PC-9 (cell line): ENCODE results near the gene GRK7. TPM values are rescaled to one million over a fixed set of nuclear protein-coding genes. Genes with fewer than 3 reads are reported as not detected.

Experiments used
- BruUV-seq: library from RNA; stranded (reverse); fragments of 400-500 nt; replicated peaks from 2 replicates; lab custom pipeline; 2021; lab: Mats Ljungman, UMichigan
- CTCF ChIA-PET: fragments of 300-600 bp; sonication (Branson Sonifier 250); formaldehyde crosslinking; loops from one replicate; lab custom pipeline; 2022; ENCODE audit warnings: antibody characterized with exemption; lab: Charles Lee
- POLR2A ChIA-PET: fragments of 300-600 bp; sonication (Branson Sonifier 250); formaldehyde crosslinking; loops from one replicate; lab custom pipeline; 2022; ENCODE audit warnings: antibody characterized with exemption; ENCODE audit not compliant: unreplicated experiment; lab: Charles Lee
- DNase-seq, 2 experiments: peaks; one replicate each; pipeline versions ENCODE4 v3.0.0 to v3.0.0-alpha.2; 2015 to 2022; ENCODE audit warnings: mixed read lengths in 1 of 2
- H2AFZ ChIP-seq: fragments of 200-600 bp; sonication (generic); 2 replicates; pipeline ENCODE4 v1.8.1; 2017; ENCODE audit warnings: antibody characterized with exemption
- H3F3A ChIP-seq: fragments of 200-600 bp; sonication (generic); 2 replicates; pipeline ENCODE4 v1.8.1; 2017; ENCODE audit warnings: antibody characterized with exemption, mild to moderate bottlenecking, low read depth; ENCODE audit not compliant: insufficient read depth
- H3K27ac ChIP-seq: fragments of 200-600 bp; sonication (generic); 2 replicates; pipeline ENCODE4 v1.6.1; 2016; ENCODE audit warnings: mixed run types
- H3K27me3 ChIP-seq: fragments of 200-600 bp; sonication (generic); 2 replicates; pipeline ENCODE4 v1.6.1; 2016; ENCODE audit warnings: low read depth, mixed run types; ENCODE audit not compliant: insufficient read depth
- H3K36me3 ChIP-seq: fragments of 200-600 bp; sonication (generic); 2 replicates; pipeline ENCODE4 v1.6.1; 2016; ENCODE audit warnings: low read depth, mixed run types
- H3K4me1 ChIP-seq: fragments of 200-600 bp; sonication (generic); replicated peaks from 2 replicates; pipeline ENCODE4 v1.6.1; 2016; ENCODE audit warnings: mixed run types; ENCODE audit not compliant: insufficient read depth
- H3K4me2 ChIP-seq: fragments of 200-600 bp; sonication (generic); 2 replicates; pipeline ENCODE4 v1.6.1; 2017; ENCODE audit warnings: mixed run types
- H3K4me3 ChIP-seq: fragments of 200-600 bp; sonication (generic); 2 replicates; pipeline ENCODE4 v1.6.1; 2016; ENCODE audit warnings: mixed run types
- H3K79me2 ChIP-seq: fragments of 200-600 bp; sonication (generic); 2 replicates; pipeline ENCODE4 v1.6.1; 2017; ENCODE audit warnings: low read depth, mixed run types
- H3K9me2 ChIP-seq: fragments of 200-600 bp; sonication (generic); 2 replicates; pipeline ENCODE4 v1.8.1; 2017; ENCODE audit warnings: mild to moderate bottlenecking; ENCODE audit not compliant: insufficient read depth
- H3K9me3 ChIP-seq: fragments of 200-600 bp; sonication (generic); 2 replicates; pipeline ENCODE4 v1.8.1; 2016; ENCODE audit warnings: low read depth; ENCODE audit not compliant: insufficient read depth
- H4K20me1 ChIP-seq: fragments of 200-600 bp; sonication (generic); 2 replicates; pipeline ENCODE4 v1.8.1; 2017; ENCODE audit not compliant: insufficient read depth
- CTCF ChIP-seq: fragments of 200-600 bp; sonication (generic); conservative IDR thresholded peaks from 2 replicates; pipeline ENCODE4 v1.6.1; 2017; ENCODE audit warnings: mixed run types, antibody characterized with exemption, mild to moderate bottlenecking, moderate library complexity
- EZH2 ChIP-seq: fragments of 200-600 bp; sonication (generic); IDR thresholded peaks from 2 replicates; pipeline ENCODE4 v1.8.0; 2017; ENCODE audit warnings: antibody characterized with exemption, low read depth
- intact Hi-C: fragments of 100-400 bp; cut with micrococcal nuclease; formaldehyde crosslinking; loops from one replicate; pipeline ENCODE4 v1.10.0; 2022; ENCODE audit not compliant: unreplicated experiment
- total RNA-seq: library from RNA; stranded (reverse); gene quantifications from 2 replicates; pipeline ENCODE4 v1.2.3, GENCODE V29; 2021

Gene GRK7
- total RNA-seq, 1 experiment from 2014 or later: not detected

GRCh38 chr3:141737093-141737492, 26.1 kb upstream of the GRK7 start:
- Histone ChIP-seq H3K9me3 (no peaks in the 10 kb centered on the region), H3K4me1 (peaks cover 16% of the 10 kb centered on the region), H3K4me3 (no peak overlapping the region), H3F3A (peaks cover 10% of the 10 kb centered on the region; the same call in 1 of the 2 replicates), H3K27ac (no peak overlapping the region), H3K9me2 (no peaks in the 10 kb centered on the region), H3K79me2 (peaks cover 39% of the 10 kb centered on the region), H3K4me2 (no peak overlapping the region), H3K36me3 (no peaks in the 10 kb centered on the region), H4K20me1 (peaks cover 6% of the 10 kb centered on the region; the same call in 1 of the 2 replicates), H2AFZ (peak overlapping the region; percentile 31; the same call in 1 of the 2 replicates), H3K27me3 (no peaks in the 10 kb centered on the region)
- DNase-seq: no peak
- CTCF ChIA-PET: no interaction called here
- intact Hi-C loops: loop anchor here (5.0 to 10.0 kb wide), 3 partner anchors 90 to 422 kb away; no protein-coding TSS in a partner anchor
- TF ChIP-seq EZH2 (no peak), CTCF (no peak)
- POLR2A ChIA-PET: no interaction called here
- no TSS peak for BruUV-seq

GRCh38 chr3:141737678-141738021, 25.6 kb upstream of the GRK7 start:
- Histone ChIP-seq H3K27ac (peak overlapping the region; percentile 50; the same call in 1 of the 2 replicates), H3K36me3 (peaks cover 3% of the 10 kb centered on the region; the same call in 1 of the 2 replicates), H3F3A (peaks cover 10% of the 10 kb centered on the region; the same call in 1 of the 2 replicates), H2AFZ (peak overlapping the region; percentile 97), H3K4me1 (peaks cover 16% of the 10 kb centered on the region), H3K9me2 (no peaks in the 10 kb centered on the region), H4K20me1 (peaks cover 10% of the 10 kb centered on the region; the same call in 1 of the 2 replicates), H3K4me3 (peak overlapping the region; percentile 94), H3K4me2 (peak overlapping the region; percentile 94), H3K79me2 (peaks cover 43% of the 10 kb centered on the region), H3K27me3 (no peaks in the 10 kb centered on the region), H3K9me3 (no peaks in the 10 kb centered on the region)
- TSS peak; percentile 81 for BruUV-seq
- CTCF ChIA-PET: no interaction called here
- TF ChIP-seq EZH2 (no peak), CTCF (no peak)
- DNase-seq: no peak
- intact Hi-C loops: loop anchor here (1.0 to 10.0 kb wide), 11 partner anchors 90 to 543 kb away; partner anchors contain the start of gene GK5
- POLR2A ChIA-PET: no interaction called here

GRCh38 chr3:141738022-141738890, 25.0 kb upstream of the GRK7 start, which contains the start of gene RNF7:
Gene RNF7, plus strand, starts transcription at chr3:141738298. Its CDS starts 44 bp downstream, at chr3:141738342.
- CTCF ChIA-PET: interaction anchor here (0.6 to 1.6 kb wide), 4 partner anchors 137 to 266 kb away, joined by 4 to 12 read pairs (median 8); no protein-coding TSS in a partner anchor
- Histone ChIP-seq H3K4me2 (peak within 1 kb of the TSS; percentile 99), H3K27me3 (no peaks in the 10 kb centered on the region), H2AFZ (peak within 1 kb of the TSS; percentile 97), H4K20me1 (peaks cover 11% of the 10 kb centered on the region), H3K9me2 (no peaks in the 10 kb centered on the region), H3F3A (peaks cover 10% of the 10 kb centered on the region; the same call in 1 of the 2 replicates), H3K4me1 (peaks cover 20% of the 10 kb centered on the region), H3K79me2 (peaks cover 49% of the 10 kb centered on the region), H3K9me3 (no peaks in the 10 kb centered on the region), H3K27ac (peak within 1 kb of the TSS; percentile 84), H3K36me3 (peaks cover 5% of the 10 kb centered on the region; the same call in 1 of the 2 replicates), H3K4me3 (peak within 1 kb of the TSS; percentile 94)
- no TSS peak for BruUV-seq
- intact Hi-C loops: loop anchor here (1.0 to 10.0 kb wide), 11 partner anchors 91 to 542 kb away; partner anchors contain the start of gene GK5
- peak; percentile 82 for TF ChIP-seq CTCF
- TF ChIP-seq EZH2: no peak
- POLR2A ChIA-PET: interaction anchor here (0.5 to 0.6 kb wide), 2 partner anchors 256 to 341 kb away, joined by 3 to 7 read pairs; no protein-coding TSS in a partner anchor
- peak; percentile 85 to 98 for DNase-seq
